SIG-M5 (cell line): ENCODE data around the gene GTF2A1L.
"Not testable (repeated sequence)": the region's sequence is repeated elsewhere in the genome, so short reads cannot be mapped to it uniquely, and the experiment has no call there.

Experiments used
- DNase-seq: peaks from one replicate; lab custom pipeline; 2025; lab: John Stamatoyannopoulos, UW

Gene GTF2A1L

GRCh38 chr2:48617618-48618017, at the start of gene GTF2A1L:
Gene GTF2A1L (plus strand): TSS chr2:48617856. CDS start chr2:48617875, 19 bp downstream.
- no peak for DNase-seq

DNA sequence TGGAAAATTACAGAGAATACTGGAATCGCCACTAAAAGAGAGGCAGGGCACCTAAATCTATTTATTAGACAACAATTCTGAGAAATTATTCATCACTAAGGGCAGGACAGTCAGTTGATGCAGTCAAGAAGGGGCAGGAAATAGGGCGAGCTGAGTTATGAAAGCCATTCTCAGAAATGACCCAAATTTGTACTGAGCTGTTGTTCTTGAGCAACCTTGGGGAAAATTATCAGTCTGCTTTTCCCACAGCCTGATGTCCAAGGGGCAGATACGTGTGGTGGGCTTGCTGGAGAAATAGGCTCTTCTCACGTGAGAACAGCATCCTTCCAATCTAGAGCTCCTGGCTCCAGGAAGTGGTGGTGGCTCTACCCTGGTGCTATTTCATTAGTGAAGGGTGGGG, 49.1 kb upstream of the GTF2A1L start:
- no peak for DNase-seq

DNA sequence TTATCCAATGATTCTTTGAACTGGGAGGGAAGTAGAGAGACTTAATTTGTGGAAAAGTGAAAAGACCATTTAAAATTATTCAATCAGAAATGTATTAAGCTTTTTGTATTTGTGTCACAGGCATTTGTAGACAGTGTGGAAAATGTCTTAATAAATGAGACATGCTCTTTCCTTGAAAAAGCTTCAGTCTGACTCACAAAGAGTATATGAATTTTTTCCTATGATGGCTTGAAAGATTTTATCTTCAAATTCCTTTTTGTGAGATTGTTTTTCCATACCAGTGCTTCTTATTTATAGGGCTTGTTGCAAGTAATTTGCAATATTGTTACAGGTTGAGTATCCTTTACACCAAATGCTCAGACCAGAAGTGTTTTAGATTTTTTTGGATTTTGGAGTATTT, 48.2 kb upstream of the GTF2A1L start:
- no peak for DNase-seq

DNA sequence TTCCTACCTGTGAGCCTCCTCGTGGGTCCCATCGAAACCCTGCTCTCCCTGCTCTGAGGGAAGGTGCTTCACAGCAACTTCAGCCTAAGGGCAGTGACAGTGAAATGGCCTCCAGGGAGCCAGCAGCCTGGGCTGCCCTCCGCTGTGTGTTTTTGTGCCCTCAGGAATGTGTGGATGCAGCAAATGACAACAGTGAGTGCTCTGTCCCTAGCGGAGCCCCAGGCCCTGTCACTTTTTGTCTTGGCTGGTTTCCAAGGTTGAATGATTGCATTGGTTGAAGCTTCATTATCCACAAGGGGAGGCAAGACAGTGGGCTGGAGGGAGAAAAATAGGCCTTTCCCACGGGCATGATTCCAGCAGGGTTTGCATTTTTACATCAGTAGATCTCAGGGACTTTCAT, 44.8 kb upstream of the GTF2A1L start:
- DNase-seq: no peak

DNA sequence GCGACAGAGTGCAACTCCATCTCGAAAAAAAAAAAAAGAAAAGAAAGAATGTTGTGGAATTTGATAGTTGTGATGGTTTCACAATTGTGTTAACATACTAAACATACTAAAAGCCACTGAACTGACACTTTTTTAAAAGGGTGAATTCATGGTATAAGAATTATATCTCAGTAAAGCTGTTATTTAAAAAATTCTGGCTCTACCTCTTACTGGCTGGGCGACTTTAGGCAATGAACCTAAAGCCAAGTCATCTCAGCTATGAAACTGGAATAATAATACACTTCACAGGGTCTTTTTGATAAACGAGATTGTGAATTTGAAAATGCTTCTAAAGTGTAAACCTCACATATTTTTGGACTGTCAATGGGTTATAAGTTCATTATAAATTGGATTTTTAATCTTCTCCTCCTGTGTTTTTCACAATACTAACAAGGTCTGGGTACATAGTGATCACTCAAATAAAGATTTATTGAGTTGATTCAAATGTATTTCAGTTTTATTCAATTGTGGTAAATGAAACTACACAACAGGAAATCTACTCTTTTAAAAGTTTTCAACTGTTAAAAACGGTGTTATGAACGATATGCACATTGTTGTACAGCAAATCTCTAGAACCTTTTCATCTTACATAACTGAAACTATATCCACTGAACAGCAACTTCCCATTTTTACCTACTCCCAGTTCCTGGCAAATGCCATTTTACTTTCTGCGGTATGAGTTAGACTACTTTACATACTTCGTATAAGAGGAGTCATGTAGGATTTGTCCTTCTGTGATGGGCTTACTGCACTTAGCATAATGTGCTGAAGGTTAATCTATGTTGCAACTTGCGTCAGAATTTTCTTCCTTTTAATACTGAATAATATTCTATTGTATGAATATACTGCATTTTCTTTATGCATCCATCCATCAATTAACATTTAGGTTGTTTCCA, 43.0 kb upstream of the GTF2A1L start:
- no peak for DNase-seq

GRCh38 chr2:48578313-48578712, 39.3 kb upstream of the GTF2A1L start:
- no peak for DNase-seq

DNA sequence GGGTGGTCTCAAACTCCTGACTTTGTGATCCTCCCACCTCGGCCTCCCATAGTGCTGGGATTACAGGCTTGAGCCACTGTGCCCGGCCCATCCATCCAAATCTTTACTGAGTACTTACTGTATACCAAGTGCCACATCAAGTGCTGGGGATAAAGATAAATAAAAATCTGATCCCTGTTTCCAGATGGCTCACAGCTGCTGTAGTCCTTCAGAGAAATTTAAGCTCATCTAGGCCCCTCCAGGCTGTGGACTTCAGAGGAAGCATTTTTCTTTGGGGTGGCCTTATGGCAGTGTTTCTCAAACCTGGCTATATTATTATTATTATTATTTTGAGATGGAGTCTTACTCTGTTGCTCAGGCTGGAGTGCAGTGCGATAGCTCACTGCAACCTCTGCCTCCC, 33.7 kb upstream of the GTF2A1L start:
- no peak for DNase-seq

DNA sequence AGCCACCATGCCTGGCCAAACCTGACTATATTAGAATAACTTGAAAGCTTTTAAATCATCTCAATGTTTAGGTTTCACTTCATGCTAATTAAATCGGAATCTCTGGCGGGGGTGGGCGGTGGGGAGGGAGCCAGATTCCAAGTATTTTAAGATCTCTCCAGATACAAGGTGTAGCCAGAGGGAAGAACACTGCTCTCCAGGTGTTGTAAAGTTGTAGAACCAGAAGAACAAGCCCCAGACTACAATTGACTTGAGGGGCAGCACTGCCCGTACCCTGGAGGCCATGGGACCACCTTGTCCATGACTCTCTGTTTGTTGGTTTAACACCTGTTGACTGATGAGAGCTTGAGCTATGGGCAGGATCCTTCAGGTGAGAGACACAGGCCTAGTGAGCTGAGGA, 33.1 kb upstream of the GTF2A1L start:
- DNase-seq: no peak

GRCh38 chr2:48586433-48586832, 31.2 kb upstream of the GTF2A1L start:
- no peak for DNase-seq

DNA sequence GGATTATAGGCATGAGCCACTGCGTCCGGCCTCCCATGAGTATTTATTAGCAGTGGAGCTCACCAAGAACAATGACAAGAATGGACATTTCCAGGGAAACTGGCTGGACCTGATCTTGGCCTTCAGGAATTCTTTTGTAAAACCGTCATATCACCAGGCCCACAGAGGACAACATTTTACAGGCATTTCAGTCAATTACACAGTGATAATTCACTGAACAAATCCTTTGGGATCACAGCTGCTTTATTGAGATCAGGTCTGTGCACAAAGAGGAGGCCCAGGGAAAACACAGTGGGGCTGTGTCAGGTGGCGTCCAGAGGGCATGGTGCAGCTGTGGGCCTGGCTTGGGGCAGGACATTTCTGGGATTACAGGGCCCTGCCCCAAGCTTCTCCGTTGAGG, 30.1 kb upstream of the GTF2A1L start:
- no peak for DNase-seq

GRCh38 chr2:48587961-48588360, 29.7 kb upstream of the GTF2A1L start:
- no peak for DNase-seq

- DNase-seq: no peak
Measured at GRCh38 chr2:48588745-48589144, 28.9 kb upstream of the GTF2A1L start.

GRCh38 chr2:48589170-48589767, 28.4 kb upstream of the GTF2A1L start:
- no peak for DNase-seq

DNA sequence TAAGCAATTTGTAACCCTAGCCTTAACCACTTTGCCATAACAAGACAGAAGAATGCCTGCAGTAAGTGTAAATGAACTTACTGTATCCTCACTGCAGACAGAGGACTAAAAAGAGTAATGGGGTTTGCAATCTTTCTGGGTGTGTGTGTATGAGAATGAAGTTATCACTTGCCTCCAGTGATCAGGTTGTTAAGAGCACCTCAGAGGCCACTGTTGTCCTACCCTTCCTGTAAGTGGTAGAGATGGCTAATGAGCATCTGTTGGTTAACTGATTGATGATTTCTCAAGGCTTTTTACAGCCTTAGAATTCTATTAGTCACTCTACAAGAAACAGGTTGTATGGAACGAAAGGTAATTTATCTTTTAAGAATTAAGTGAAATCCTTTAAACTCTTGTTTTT, 27.6 kb upstream of the GTF2A1L start:
- no peak for DNase-seq

- no peak for DNase-seq
Measured at GRCh38 chr2:48592067-48592466, 25.6 kb upstream of the GTF2A1L start.

DNA sequence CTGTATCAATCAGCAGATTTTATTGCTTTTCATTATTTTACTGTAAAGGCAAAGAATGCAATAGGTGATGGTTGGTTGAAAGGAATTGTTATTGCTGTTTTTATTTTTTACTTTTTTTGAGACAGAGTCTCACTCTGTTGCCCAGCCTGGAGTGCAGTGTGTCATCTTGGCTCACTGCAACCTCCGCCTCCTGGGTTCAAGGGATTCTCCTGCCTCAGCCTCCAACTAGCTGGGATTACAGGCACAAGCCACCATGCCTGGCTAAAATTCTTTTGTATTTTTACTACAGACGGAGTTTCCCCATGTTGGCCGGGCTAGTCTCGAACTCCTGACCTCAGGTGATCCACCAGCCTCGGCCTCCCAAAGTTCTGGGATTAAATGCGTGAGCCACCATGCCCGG, 20.9 kb upstream of the GTF2A1L start:
- DNase-seq: not testable (repeated sequence)

DNA sequence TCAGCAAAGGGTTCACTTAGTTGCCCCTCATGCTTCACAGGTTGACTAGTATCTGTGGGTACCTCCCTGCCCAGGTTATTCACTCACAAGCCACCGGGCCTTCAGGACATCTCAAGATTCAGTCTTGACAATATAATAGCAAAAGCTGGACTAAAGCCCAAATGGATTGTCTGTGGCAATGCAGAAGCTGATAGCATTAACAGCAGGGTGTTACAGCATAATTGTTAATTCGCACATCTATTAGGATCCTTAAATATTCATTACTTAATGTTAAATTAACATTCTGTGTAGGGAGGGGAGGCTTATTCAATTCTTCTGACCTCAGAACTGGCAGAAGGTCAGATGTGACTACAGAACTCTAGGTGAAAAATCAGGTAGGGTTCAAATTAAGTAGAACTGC, 20.2 kb upstream of the GTF2A1L start:
- DNase-seq: no peak

DNA sequence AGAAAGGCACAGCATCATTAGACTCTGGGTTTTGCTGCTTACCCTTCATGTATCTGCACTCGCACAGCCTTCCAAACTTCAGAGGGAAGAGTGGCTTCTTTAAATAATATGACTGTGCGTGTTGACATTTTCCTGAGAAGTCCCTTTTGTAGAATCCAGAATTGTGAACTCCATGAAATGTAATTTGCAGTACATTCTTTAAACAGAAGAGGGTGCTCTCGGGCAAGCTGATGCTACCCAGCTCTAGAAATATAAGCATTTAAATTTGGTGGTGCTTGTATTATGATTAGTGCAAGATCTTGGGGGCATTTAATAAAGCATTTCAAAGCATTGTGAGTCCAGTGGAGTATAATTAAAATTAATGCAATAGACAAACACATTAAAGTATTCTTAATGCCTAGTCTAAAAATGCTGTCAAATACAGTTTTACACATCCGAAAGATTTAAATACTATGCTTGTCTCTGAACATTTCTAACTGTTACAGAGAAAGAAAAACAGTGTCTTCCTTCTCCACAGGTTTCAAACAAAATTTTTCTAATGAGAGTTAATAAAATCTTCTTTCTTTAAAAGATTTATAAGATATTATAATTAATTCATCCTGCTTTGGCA, 17.3 kb upstream of the GTF2A1L start:
- no peak for DNase-seq

- no peak for DNase-seq
Measured at GRCh38 chr2:48600917-48601316, 16.7 kb upstream of the GTF2A1L start.

DNA sequence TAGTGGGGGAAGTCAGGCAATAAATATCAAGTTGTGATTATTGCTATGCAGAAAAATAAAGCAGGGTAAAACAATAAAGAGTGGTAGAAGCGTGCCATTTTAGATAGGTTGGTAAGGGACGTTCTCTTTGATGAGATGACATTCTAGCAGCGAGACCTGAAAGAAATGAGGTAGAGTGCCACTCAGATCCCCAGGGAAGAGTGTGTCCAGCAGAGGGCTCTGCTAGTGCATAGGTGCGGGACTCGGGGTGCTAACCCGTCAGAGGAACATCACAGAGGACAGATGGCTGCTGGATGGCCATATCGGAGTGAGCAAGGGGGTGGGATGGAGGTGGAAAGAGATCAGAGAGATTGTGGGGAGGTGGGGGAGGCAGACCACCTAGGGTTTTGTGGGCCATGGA, 16.3 kb upstream of the GTF2A1L start:
- no peak for DNase-seq

DNA sequence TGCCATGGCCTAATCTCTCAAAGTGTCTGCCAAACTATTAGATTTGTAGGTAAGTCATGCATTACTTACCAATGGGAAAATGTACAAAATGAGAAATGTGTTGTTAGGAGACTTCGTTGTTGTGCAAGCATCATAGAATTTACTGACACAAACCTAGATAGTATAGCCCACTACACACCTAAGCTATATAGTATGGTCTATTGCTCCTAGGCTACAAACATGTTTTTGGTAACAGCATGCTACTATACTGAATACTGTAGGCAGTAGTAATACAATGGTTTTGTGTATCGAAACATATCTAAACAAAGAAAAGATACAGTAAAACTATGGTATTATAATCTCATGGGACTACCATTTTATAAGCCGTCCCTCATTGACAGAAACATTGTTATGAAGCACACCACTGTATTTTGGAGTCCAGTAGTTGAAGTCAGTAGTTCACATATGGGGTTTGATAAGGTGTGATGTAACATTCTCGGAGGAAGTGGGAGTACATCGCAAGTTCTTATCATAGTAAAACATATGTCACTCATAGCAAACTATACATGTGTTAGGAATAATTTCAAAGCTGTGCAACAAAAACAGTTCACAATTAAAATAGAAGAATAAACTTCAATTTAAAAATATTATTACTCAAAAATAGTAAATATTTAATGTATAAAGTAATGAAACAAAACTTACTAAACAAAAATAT, 12.0 kb upstream of the GTF2A1L start:
- DNase-seq: no peak

DNA sequence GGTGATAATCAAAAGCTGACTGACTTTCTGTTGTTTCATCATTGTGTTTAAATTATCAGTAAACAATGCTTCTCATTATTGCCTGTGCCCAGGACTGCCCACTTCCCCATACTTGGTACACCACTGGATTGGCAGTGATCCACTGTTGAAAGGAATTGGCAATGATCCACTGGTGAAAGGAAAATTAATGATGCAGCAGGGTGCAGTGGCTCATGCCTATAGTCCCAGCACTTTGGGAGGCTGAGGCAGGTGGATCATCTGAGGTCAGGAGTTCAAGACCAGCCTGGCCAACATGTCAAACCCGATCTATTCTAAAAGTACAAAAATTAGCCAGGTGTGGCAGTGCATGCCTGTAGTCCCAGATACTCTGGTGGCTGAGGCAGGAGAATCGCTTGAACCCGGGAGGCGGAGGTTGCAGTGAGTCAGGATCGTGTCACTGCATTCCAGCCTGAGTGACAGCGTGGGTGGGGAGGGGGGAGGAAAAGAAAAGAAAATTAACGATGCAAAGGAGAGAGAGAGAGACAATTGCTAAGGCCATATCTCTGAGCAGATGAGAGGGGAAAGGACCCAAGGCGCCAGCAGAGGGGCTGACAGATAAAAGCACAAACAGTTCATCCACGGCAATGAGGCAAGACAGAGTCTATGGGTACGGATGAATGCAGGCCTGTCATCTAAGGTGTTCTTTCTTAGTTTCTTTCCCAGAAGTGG, 10.2 kb upstream of the GTF2A1L start:
- DNase-seq: no peak
